ENCODE measurements around the gene ASCC2. TPM values are rescaled to one million over a fixed set of nuclear protein-coding genes. Genes with fewer than 3 reads are reported as not detected.

ASCC2 gene
- total and polyA plus RNA-seq, 2 donors (not counting 1 experiment from before 2014, with no cell fraction given), result 23.8 to 30.5 TPM

- Histone ChIP-seq H3K27ac (ENCODE audit: insufficient read depth, low read length) (no peak overlapping the region), H3K4me3 (replicated peaks in 1 of 4; ENCODE audit: control extremely low read depth in 1 of 4, insufficient read depth in 1 of 4, low read depth in 3 of 4, low read length in 4 of 4) (no peak overlapping the region), H3K9me3 (ENCODE audit: control insufficient read depth, insufficient read depth, low read depth, low read length) (no peaks in the 10 kb centered on the region), H3K4me2 (ENCODE audit: extremely low read depth, insufficient read depth, low read length) (no peak overlapping the region), H3K79me2 (ENCODE audit: control insufficient read depth, insufficient read depth, low read length) (no peaks in the 10 kb centered on the region), H3K9ac (ENCODE audit: insufficient read depth, low read length) (no peak overlapping the region), H4K20me1 (ENCODE audit: control insufficient read depth, extremely low read depth, insufficient read depth, low read length) (no peaks in the 10 kb centered on the region), H3K4me1 (ENCODE audit: control insufficient read depth, extremely low read depth, insufficient read depth, low read length) (peaks cover 14% of the 10 kb centered on the region), H2AFZ (ENCODE audit: low read length) (no peak overlapping the region), H3K27me3 (ENCODE audit: control insufficient read depth, insufficient read depth, low read length) (no peaks in the 10 kb centered on the region), H3K36me3 (ENCODE audit: control insufficient read depth, insufficient read depth, low read length) (peaks cover 28% of the 10 kb centered on the region)
- DNase-seq (ENCODE audit: low read depth in 2 of 2), result no peak
- no peak for TF ChIP-seq CTCF (conservative IDR thresholded peaks at IDR 0.05 in 1 of 2, IDR thresholded peaks at IDR 0.05 in 1 of 2; ENCODE audit: low read depth in 1 of 2, low read length in 2 of 2)
- no peak for TF ChIP-seq EZH2 (IDR thresholded peaks at IDR 0.05; ENCODE audit: low read length, missing control alignments)
Measured at GRCh38 chr22:29803190-29803589, 34.9 kb downstream of the ASCC2 start.

GRCh38 chr22:29801796-29802195, 36.3 kb downstream of the ASCC2 start:
- H3K4me3 ChIP-seq (replicated peaks in 1 of 4; ENCODE audit: control extremely low read depth in 1 of 4, insufficient read depth in 1 of 4, low read depth in 3 of 4, low read length in 4 of 4), result no peak overlapping the region
- no peak overlapping the region for H3K4me2 ChIP-seq (ENCODE audit: extremely low read depth, insufficient read depth, low read length)
- H3K27me3 ChIP-seq (ENCODE audit: control insufficient read depth, insufficient read depth, low read length), result no peaks in the 10 kb centered on the region
- no peaks in the 10 kb centered on the region for H4K20me1 ChIP-seq (ENCODE audit: control insufficient read depth, extremely low read depth, insufficient read depth, low read length)
- H3K4me1 ChIP-seq (ENCODE audit: control insufficient read depth, extremely low read depth, insufficient read depth, low read length), result peaks cover 14% of the 10 kb centered on the region
- no peak for DNase-seq (ENCODE audit: low read depth in 2 of 2)
- no peaks in the 10 kb centered on the region for H3K79me2 ChIP-seq (ENCODE audit: control insufficient read depth, insufficient read depth, low read length)
- no peak overlapping the region for H3K27ac ChIP-seq (ENCODE audit: insufficient read depth, low read length)
- H3K9ac ChIP-seq (ENCODE audit: insufficient read depth, low read length), result no peak overlapping the region
- H2AFZ ChIP-seq (ENCODE audit: low read length), result no peak overlapping the region
- TF ChIP-seq EZH2 (IDR thresholded peaks at IDR 0.05; ENCODE audit: low read length, missing control alignments) (no peak), CTCF (conservative IDR thresholded peaks at IDR 0.05 in 1 of 2, IDR thresholded peaks at IDR 0.05 in 1 of 2; ENCODE audit: low read depth in 1 of 2, low read length in 2 of 2) (no peak)
- H3K36me3 ChIP-seq (ENCODE audit: control insufficient read depth, insufficient read depth, low read length), result peaks cover 26% of the 10 kb centered on the region
- H3K9me3 ChIP-seq (ENCODE audit: control insufficient read depth, insufficient read depth, low read depth, low read length), result no peaks in the 10 kb centered on the region

GRCh38 chr22:29801153-29801552, 36.9 kb downstream of the ASCC2 start:
- Histone ChIP-seq H3K9ac (ENCODE audit: insufficient read depth, low read length) (no peak overlapping the region), H4K20me1 (ENCODE audit: control insufficient read depth, extremely low read depth, insufficient read depth, low read length) (no peaks in the 10 kb centered on the region), H3K4me3 (replicated peaks in 1 of 4; ENCODE audit: control extremely low read depth in 1 of 4, insufficient read depth in 1 of 4, low read depth in 3 of 4, low read length in 4 of 4) (no peak overlapping the region), H3K27ac (ENCODE audit: insufficient read depth, low read length) (no peak overlapping the region), H3K79me2 (ENCODE audit: control insufficient read depth, insufficient read depth, low read length) (no peaks in the 10 kb centered on the region), H3K4me1 (ENCODE audit: control insufficient read depth, extremely low read depth, insufficient read depth, low read length) (peaks cover 14% of the 10 kb centered on the region), H3K9me3 (ENCODE audit: control insufficient read depth, insufficient read depth, low read depth, low read length) (no peaks in the 10 kb centered on the region), H3K36me3 (ENCODE audit: control insufficient read depth, insufficient read depth, low read length) (peaks cover 28% of the 10 kb centered on the region), H3K4me2 (ENCODE audit: extremely low read depth, insufficient read depth, low read length) (no peak overlapping the region), H3K27me3 (ENCODE audit: control insufficient read depth, insufficient read depth, low read length) (no peaks in the 10 kb centered on the region), H2AFZ (ENCODE audit: low read length) (no peak overlapping the region)
- TF ChIP-seq CTCF (conservative IDR thresholded peaks at IDR 0.05 in 1 of 2, IDR thresholded peaks at IDR 0.05 in 1 of 2; ENCODE audit: low read depth in 1 of 2, low read length in 2 of 2), result no peak
- DNase-seq (ENCODE audit: low read depth in 2 of 2), result no peak
